HL-60/S4 (cell line): ENCODE data around the gene APBB2.
"Not testable (repeated sequence)": the region's sequence is repeated elsewhere in the genome, so short reads cannot be mapped to it uniquely, and the experiment has no call there.

Experiments
- in situ Hi-C: fragments of 300-500 bp; cut with MboI; formaldehyde crosslinking; loops from 2 replicates; pipeline ENCODE4 v1.14.3; 2022; ENCODE audit warnings: low sequenced_read_pairs

APBB2 gene

DNA sequence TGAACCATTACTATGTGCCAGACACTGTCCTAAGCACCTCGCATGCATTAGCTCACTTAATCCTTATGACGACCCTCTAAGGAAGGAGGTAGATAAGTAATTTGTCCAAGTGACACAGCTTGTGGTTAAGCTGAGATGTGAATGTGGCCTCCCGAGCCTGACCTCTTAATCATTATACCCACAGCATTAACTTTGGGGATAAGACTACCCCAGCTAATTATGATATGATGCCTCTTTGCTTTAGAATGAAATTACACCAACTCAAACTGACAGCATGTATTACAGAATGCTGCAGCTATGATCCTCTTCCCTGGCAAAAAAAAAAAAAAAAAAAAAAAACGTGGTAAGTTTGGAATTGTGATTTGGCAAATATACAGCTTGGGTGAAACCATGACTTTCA lies 53.5 kb downstream of the APBB2 start:
- in situ Hi-C loops: no loop called here

- in situ Hi-C loops: no loop called here
Measured at GRCh38 chr4:41160012-41160789, 54.1 kb downstream of the APBB2 start.

DNA sequence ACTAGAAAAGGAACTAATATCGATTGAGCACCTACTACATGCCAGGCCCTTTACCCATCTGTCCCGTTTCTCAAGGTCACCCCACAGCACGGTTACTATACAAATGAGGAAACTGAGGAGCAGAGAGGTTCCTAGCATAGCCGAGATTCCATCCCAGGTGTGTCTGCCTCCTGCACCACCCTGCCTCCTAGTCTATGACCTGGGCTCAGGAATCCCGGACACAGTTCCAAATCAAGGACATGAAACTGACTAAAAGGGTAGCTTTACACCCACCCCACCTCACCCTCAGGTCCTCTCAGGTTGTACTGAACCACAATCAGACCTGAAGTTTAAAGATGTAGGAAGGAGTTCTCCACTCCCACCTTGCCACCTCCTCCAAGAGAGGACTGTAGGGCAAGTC lies 55.6 kb downstream of the APBB2 start:
- in situ Hi-C loops: no loop called here

GRCh38 chr4:41158274-41158673 lies 56.1 kb downstream of the APBB2 start:
- in situ Hi-C loops: no loop called here

- in situ Hi-C loops: no loop called here
Measured at GRCh38 chr4:41157009-41157408, 57.3 kb downstream of the APBB2 start.

DNA sequence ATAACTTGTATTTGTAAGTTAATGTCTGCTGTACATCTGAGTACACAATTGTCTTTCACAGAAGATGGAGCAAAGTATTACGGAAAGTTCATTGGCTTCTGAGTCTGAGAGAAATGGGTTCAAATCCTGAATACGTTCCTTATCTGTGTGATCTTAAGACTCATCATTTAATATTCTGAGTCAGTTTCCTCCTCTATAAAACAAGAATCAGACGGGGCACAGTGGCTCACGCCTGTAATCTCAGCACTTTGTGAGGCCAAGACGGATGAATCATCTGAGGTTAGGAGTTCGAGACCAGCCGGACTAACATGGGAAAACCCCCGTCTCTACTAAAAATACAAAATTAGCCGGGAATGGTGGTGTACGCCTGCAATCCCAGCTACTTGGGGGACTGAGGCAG lies 57.8 kb downstream of the APBB2 start:
- in situ Hi-C loops: no loop called here

DNA sequence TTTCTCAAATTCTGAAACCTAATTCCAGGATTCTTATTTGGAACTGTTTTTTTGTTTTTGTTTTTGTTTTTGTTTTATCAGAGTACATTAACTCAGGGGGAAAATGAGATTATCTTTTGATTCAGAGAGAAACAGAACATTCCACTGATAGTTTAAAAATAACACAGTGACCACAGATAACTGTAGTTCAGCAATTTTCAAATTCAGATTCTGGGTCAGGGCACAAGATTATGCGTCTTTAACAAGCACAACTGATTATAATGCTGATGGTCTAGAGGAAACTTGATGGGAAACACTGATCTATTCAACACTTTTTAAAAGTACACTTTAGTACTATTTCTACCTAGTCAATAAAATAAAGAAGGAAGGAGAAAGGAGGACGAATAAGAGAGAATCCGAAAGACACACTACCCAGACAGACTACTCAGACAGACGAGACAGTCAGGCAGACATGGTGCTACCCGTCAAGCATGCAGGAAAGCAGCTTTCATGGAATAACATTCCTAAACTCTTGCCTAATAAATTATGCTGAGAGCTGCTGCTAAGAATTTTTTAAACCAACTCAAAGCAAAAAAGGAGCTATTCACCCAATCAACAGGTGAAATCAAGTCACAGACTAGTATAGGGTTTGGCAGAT lies 59.0 kb downstream of the APBB2 start:
- in situ Hi-C loops: no loop called here

DNA sequence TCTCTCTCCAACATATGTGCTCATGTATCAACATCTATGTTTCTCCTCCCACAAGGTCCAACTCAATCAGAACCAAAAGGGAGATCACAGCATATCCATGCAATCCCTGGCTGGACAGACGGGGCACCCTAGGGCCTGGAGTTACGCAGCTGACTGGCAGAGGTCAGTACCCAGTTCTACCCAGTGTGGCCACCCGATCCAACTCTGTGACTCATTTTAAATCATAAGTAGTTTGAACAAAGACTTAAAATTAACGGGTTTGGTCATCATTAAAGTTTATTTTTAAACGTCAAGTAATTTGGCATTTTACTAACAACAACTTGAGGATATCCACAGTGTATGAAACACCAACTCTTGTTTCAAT lies 59.5 kb downstream of the APBB2 start:
- in situ Hi-C loops: no loop called here

GRCh38 chr4:41154010-41154813 lies 60.1 kb downstream of the APBB2 start:
- in situ Hi-C loops: no loop called here

DNA sequence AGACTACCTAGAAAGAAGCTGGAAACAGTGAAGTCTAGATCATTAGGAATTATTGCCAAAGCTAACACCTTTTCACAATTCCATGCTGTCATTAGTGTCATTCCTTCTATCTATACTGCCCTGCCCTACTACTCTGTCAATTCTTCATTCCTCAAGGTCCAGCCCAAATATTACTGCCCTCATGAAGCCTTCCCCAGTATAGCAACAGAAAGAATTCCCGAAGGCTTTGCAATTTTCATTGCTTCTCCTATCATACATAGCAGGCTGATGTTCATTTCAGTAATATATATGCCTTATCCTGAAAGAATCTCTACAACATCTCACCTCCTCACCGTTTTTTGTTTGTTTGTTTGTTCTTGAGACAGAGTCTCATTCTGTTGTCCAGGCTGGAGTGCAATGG lies 63.9 kb downstream of the APBB2 start:
- in situ Hi-C loops: no loop called here

GRCh38 chr4:41149568-41149967 lies 64.8 kb downstream of the APBB2 start:
- in situ Hi-C loops: not testable (repeated sequence)

DNA sequence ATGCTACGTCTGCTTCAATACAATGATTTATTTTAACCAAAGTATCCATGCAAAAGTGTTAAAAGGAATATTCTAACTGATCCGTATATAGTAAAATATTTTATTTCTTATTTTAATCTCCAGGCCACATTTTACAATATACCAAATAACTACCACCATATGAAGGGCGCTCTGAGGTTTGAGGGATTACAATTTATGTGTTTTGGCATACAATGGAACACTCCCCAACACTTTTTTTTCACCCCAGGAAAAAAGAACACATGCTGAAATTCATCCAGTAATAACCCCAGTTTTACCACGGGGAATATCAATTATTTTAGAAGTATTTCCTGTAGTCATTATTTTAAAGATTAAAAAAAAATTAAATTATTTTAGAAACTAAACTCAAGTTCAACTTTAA lies 65.4 kb downstream of the APBB2 start:
- in situ Hi-C loops: no loop called here

DNA sequence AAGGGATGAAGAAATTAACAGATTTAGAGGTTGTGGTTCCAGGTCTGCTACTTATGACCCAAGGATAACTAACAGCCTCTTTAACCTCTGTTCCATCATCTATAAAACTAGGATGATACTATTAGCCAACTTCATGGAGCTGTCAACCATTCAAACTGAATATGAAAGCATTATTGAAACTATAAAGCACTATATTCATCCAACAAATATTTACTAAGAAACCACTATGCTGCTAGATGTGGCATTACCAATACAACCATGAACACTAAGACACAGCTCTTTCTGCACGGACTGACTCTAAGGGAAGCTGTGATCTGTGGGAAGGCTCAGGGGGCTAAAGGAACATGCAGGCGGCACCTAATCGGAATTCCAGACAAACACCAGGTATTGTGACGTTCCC lies 66.0 kb downstream of the APBB2 start:
- in situ Hi-C loops: no loop called here

GRCh38 chr4:41147570-41147969 lies 66.8 kb downstream of the APBB2 start:
- in situ Hi-C loops: not testable (repeated sequence)

DNA sequence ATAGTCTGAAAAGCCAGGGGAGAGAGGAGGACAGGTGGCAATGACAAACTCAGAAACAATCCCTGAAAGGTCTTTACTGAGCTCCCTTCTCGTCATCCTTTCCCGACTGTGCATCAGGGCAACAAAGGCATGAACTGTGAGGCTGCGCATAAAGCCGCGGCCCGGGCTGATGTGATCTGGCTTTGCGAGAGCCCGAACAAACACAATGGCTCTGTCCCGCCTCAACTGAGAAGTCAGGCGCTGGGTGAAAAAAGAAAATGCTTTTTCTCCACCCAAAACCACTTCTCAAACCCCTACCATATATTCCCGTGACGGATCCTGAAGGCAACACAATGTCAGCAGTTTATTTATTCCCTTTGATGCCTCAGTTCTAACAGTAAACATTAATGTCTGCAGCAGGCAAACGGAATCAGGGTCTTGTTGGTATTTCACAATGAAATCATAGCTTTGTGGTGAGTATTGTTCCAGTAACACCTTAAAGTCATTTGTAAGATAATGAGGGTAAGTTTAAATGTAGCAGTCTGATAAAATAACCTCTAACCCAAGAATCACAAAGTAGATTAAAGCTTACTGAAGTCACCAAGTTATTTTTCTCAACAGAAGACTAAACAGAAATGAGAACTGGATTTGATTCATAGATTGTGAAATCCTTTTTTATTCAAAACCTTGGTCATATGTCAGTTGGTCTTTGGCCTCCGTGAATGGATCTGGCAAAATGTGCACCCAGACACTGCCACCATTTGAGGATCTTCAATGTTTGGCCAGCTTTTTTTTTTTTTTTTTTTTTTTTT lies 67.4 kb downstream of the APBB2 start:
- in situ Hi-C loops: no loop called here

- in situ Hi-C loops: no loop called here
Measured at GRCh38 chr4:41146196-41146595, 68.1 kb downstream of the APBB2 start.

DNA sequence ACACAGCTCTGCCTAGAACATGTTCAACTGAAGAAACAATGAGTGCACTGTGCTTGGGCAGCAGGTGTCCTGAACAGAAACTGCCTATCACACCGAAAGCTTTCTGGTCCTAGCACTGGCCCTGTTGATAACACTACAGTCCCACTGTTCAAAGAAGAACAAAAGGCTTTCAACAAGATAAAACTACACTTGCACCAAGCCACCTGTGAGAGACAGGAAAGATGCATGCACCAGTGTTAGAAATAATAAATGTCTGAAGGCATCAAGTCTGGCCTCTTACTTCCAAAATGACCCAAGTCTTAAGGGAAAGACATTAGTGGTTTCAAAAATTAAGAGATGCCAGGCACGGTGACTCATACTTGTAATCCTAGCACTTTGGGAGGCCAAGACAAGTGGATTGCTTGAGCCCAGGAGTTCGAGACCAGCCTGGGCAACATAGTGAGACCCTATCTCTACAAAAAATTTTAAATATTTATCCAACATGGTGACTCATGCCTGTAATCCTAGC lies 68.7 kb downstream of the APBB2 start:
- in situ Hi-C loops: no loop called here

- in situ Hi-C loops: no loop called here
Measured at GRCh38 chr4:41144812-41145211, 69.5 kb downstream of the APBB2 start.

- in situ Hi-C loops: no loop called here
Measured at GRCh38 chr4:41144040-41144379, 70.3 kb downstream of the APBB2 start.

- in situ Hi-C loops: no loop called here
Measured at GRCh38 chr4:41143311-41144039, 70.9 kb downstream of the APBB2 start.
